AG09319 (cell line): ENCODE data around the gene RBM41.
"Not testable (repeated sequence)": the region's sequence is repeated elsewhere in the genome, so short reads cannot be mapped to it uniquely, and the experiment has no call there.

Source experiments
- DNase-seq: peaks from one replicate; pipeline ENCODE4 v3.0.0-alpha.2; 2010; ENCODE audit warnings: low read depth; ENCODE audit errors: extremely low read depth
- CTCF ChIP-seq: IDR thresholded peaks from 2 replicates; pipeline ENCODE4 v1.5.1; 2011; ENCODE audit warnings: low read depth, mild to moderate bottlenecking, inconsistent platforms, low read length, moderate library complexity

RBM41 gene

GRCh38 chrX:107102980-107103379 is 15.6 kb downstream of the RBM41 start:
- no peak; the same call in 1 of the 2 replicates for TF ChIP-seq CTCF
- DNase-seq = no peak

GRCh38 chrX:107076158-107076557 is 42.5 kb downstream of the RBM41 start:
- no peak for TF ChIP-seq CTCF

GRCh38 chrX:107057731-107058130 is 60.9 kb downstream of the RBM41 start:
- not testable (repeated sequence) for DNase-seq

More at GRCh38 chrX:107076158-107076557, 42.5 kb downstream of the RBM41 start:
- no peak for DNase-seq

- no peak for TF ChIP-seq CTCF
- no peak for DNase-seq
These were observed 63.6 kb downstream of the RBM41 start for GRCh38 chrX:107054978-107055377.

GRCh38 chrX:107050195-107050709 is 68.4 kb downstream of the RBM41 start:
- no peak for DNase-seq
- no peak for TF ChIP-seq CTCF

- no peak for TF ChIP-seq CTCF
- no peak for DNase-seq
These were observed 71.0 kb downstream of the RBM41 start for GRCh38 chrX:107047622-107048021.

GRCh38 chrX:107029752-107030151 is 88.9 kb downstream of the RBM41 start:
- no peak for TF ChIP-seq CTCF
- DNase-seq = no peak

GRCh38 chrX:107025545-107025944 is 93.1 kb downstream of the RBM41 start:
- TF ChIP-seq CTCF = peak; percentile 51
- no peak for DNase-seq
